Ovary (tissue), 3 donors: ENCODE measurements around the gene RASA4B.

Experiments used
- EP300 ChIP-seq: sonication (generic); formaldehyde crosslinking; IDR thresholded peaks from one replicate; pipeline ENCODE4 v1.6.1; 2017; ENCODE audit warnings: antibody characterized with exemption
- POLR2A ChIP-seq: fragments of 450-650 bp; IDR thresholded peaks from one replicate; pipeline ENCODE4 v1.6.1; 2017; ENCODE audit warnings: antibody characterized with exemption, mild to moderate bottlenecking, moderate library complexity
- TF ChIP-seq, protein P1 (sequence below), 3 donors: fragments of 450-650 bp in 2 of 3; fragments of 200-600 bp in 1 of 3; IDR thresholded peaks; one replicate each; pipeline versions ENCODE4 v1.5.1 to v1.8.0; 2016 to 2022; ENCODE audit warnings: antibody characterized with exemption in 3 of 3, mild to moderate bottlenecking in 1 of 3
- donor health status: DM: no; HTN: no; CAD: no.

DNA sequence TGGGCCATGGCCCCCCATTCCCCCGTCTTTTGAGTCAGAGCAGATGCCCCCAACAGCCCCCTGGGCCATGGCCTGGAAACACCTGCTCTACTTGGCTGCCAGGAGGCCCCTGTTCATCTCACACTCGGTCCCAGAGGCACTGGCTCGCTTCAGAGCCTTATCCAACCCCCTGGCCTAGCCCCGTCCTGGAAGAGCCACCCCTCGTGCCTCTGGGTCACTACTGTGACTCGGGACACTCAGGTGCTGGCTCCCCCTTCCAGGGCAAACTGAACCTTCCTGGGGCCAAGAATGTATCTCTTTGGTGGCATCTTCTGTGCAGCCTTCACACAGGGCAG lies 45.8 kb downstream of the RASA4B start:
- TF ChIP-seq, protein P1, sequence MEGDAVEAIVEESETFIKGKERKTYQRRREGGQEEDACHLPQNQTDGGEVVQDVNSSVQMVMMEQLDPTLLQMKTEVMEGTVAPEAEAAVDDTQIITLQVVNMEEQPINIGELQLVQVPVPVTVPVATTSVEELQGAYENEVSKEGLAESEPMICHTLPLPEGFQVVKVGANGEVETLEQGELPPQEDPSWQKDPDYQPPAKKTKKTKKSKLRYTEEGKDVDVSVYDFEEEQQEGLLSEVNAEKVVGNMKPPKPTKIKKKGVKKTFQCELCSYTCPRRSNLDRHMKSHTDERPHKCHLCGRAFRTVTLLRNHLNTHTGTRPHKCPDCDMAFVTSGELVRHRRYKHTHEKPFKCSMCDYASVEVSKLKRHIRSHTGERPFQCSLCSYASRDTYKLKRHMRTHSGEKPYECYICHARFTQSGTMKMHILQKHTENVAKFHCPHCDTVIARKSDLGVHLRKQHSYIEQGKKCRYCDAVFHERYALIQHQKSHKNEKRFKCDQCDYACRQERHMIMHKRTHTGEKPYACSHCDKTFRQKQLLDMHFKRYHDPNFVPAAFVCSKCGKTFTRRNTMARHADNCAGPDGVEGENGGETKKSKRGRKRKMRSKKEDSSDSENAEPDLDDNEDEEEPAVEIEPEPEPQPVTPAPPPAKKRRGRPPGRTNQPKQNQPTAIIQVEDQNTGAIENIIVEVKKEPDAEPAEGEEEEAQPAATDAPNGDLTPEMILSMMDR (IDR thresholded peaks at IDR 0.05), result no peak
- no peak for TF ChIP-seq POLR2A
- TF ChIP-seq EP300, result no peak
